Measurements from ENCODE around the gene SLC14A1. TPM values are rescaled to one million over a fixed set of nuclear protein-coding genes. Genes with fewer than 3 reads are reported as not detected.

SLC14A1 gene
- total RNA-seq (2022; extraction: Qiagen RNA extraction; ENCODE audit: low read depth), result not detected in 5 replicates

GRCh38 chr18:45723567-45724355, at the start of gene SLC14A1:
Gene SLC14A1, plus strand, starts transcription at chr18:45724181. Its CDS starts 6,140 bp downstream, at chr18:45730321.

Other genes starting within 250 kb of the SLC14A1 start
- gene SLC14A2, start 108.7 kb upstream of the SLC14A1 start, total RNA-seq (2022; extraction: Qiagen RNA extraction; ENCODE audit: low read depth), result not detected in 5 replicates
- 0.05 to 0.12 TPM in 2 of 5 replicates, not detected in the others for gene SIGLEC15, start 101.5 kb downstream of the SLC14A1 start, total RNA-seq (2022; extraction: Qiagen RNA extraction; ENCODE audit: low read depth)
- 3.7 to 4.9 TPM (median 4.6 TPM) in 5 replicates for gene EPG5, start 243.1 kb downstream of the SLC14A1 start, total RNA-seq (2022; extraction: Qiagen RNA extraction; ENCODE audit: low read depth)